Activated CD4-positive, alpha-beta memory T cell treated with anti-CD3 and anti-CD28 coated beads, Interleukin-2, amount 10 ng/mL, durations not matched to agents 7 days and 5 days (primary cell): ENCODE results near the gene PRLR. TPM values are rescaled to one million over a fixed set of nuclear protein-coding genes. Genes with fewer than 3 reads are reported as not detected.

Experiments
- CTCF ChIA-PET: fragments of 350-600 bp; sonication (Branson Sonifier 250); formaldehyde crosslinking; loops from one replicate; lab custom pipeline; 2021; ENCODE audit warnings: antibody characterized with exemption, inconsistent platforms; lab: Charles Lee
- POLR2A ChIA-PET: fragments of 350-600 bp; sonication (Branson Sonifier 250); formaldehyde crosslinking; loops from one replicate; lab custom pipeline; 2021; ENCODE audit warnings: antibody characterized with exemption; lab: Charles Lee
- DNase-seq: peaks from one replicate; pipeline ENCODE4 v3.0.0-alpha.2; 2020
- H3K27ac Mint-ChIP-seq: one replicate; pipeline ENCODE4 v1.8.0; 2021; ENCODE audit warnings: mild to moderate bottlenecking, mixed read lengths
- H3K27me3 Mint-ChIP-seq: one replicate; pipeline ENCODE4 v1.8.0; 2021; ENCODE audit warnings: mixed read lengths
- H3K36me3 Mint-ChIP-seq: one replicate; pipeline ENCODE4 v1.8.0; 2021; ENCODE audit warnings: low read depth, mixed read lengths
- H3K4me1 Mint-ChIP-seq: one replicate; pipeline ENCODE4 v1.8.0; 2021; ENCODE audit warnings: mixed read lengths
- H3K4me3 Mint-ChIP-seq: one replicate; pipeline ENCODE4 v1.8.0; 2021; ENCODE audit warnings: mild to moderate bottlenecking, mixed read lengths
- H3K9me3 Mint-ChIP-seq: one replicate; pipeline ENCODE4 v1.8.0; 2021; ENCODE audit warnings: mixed read lengths
- total RNA-seq, 2 experiments: library from RNA; stranded (reverse); gene quantifications; one replicate each; pipeline ENCODE4 v1.2.3, GENCODE V29; 2021

PRLR gene
- total RNA-seq, 2 experiments from 2014 or later = not detected

- Mint-ChIP-seq H3K4me3 (no peak overlapping the region), H3K27me3 (peaks cover 5% of the 10 kb centered on the region), H3K36me3 (no peaks in the 10 kb centered on the region), H3K4me1 (no peaks in the 10 kb centered on the region), H3K9me3 (no peaks in the 10 kb centered on the region), H3K27ac (no peak overlapping the region)
- ChIA-PET CTCF (no interaction called here), POLR2A (no interaction called here)
- no peak for DNase-seq
Measured at GRCh38 chr5:35182486-35182885, 47.8 kb downstream of the PRLR start.

- Mint-ChIP-seq H3K27ac (no peak overlapping the region), H3K4me1 (no peaks in the 10 kb centered on the region), H3K27me3 (peaks cover 5% of the 10 kb centered on the region), H3K36me3 (no peaks in the 10 kb centered on the region), H3K4me3 (no peak overlapping the region), H3K9me3 (no peaks in the 10 kb centered on the region)
- no peak for DNase-seq
- ChIA-PET CTCF (no interaction called here), POLR2A (no interaction called here)
Measured at GRCh38 chr5:35180046-35180445, 50.2 kb downstream of the PRLR start.

- no peak overlapping the region for H3K4me3 Mint-ChIP-seq
- H3K27ac Mint-ChIP-seq = no peak overlapping the region
- no peaks in the 10 kb centered on the region for H3K36me3 Mint-ChIP-seq
- no peak for DNase-seq
- POLR2A ChIA-PET = no interaction called here
- peaks cover 2% of the 10 kb centered on the region for H3K27me3 Mint-ChIP-seq
- H3K9me3 Mint-ChIP-seq = no peaks in the 10 kb centered on the region
- CTCF ChIA-PET = no interaction called here
- H3K4me1 Mint-ChIP-seq = no peaks in the 10 kb centered on the region
Measured at GRCh38 chr5:35177783-35178182, 52.5 kb downstream of the PRLR start.

- Mint-ChIP-seq H3K27ac (no peak overlapping the region), H3K27me3 (peaks cover 5% of the 10 kb centered on the region), H3K36me3 (no peaks in the 10 kb centered on the region), H3K4me3 (no peak overlapping the region), H3K9me3 (no peaks in the 10 kb centered on the region), H3K4me1 (no peaks in the 10 kb centered on the region)
- no peak for DNase-seq
- ChIA-PET CTCF (interaction anchor here (0.6 kb wide), 1 partner anchor 29 kb away, joined by 3 read pairs; no protein-coding TSS in a partner anchor), POLR2A (no interaction called here)
Measured at GRCh38 chr5:35172533-35172932, 57.8 kb downstream of the PRLR start.

GRCh38 chr5:35171991-35172390 is 58.3 kb downstream of the PRLR start:
- Mint-ChIP-seq H3K4me3 (no peak overlapping the region), H3K27me3 (peaks cover 5% of the 10 kb centered on the region), H3K4me1 (no peaks in the 10 kb centered on the region), H3K36me3 (no peaks in the 10 kb centered on the region), H3K27ac (no peak overlapping the region), H3K9me3 (no peaks in the 10 kb centered on the region)
- POLR2A ChIA-PET = no interaction called here
- CTCF ChIA-PET = no interaction called here
- DNase-seq = no peak

- peaks cover 5% of the 10 kb centered on the region for H3K27me3 Mint-ChIP-seq
- DNase-seq = no peak
- no peaks in the 10 kb centered on the region for H3K9me3 Mint-ChIP-seq
- no peak overlapping the region for H3K27ac Mint-ChIP-seq
- no peaks in the 10 kb centered on the region for H3K4me1 Mint-ChIP-seq
- CTCF ChIA-PET = no interaction called here
- POLR2A ChIA-PET = no interaction called here
- no peak overlapping the region for H3K4me3 Mint-ChIP-seq
- no peaks in the 10 kb centered on the region for H3K36me3 Mint-ChIP-seq
Measured at GRCh38 chr5:35171078-35171477, 59.2 kb downstream of the PRLR start.

GRCh38 chr5:35166043-35166442 is 64.2 kb downstream of the PRLR start:
- Mint-ChIP-seq H3K36me3 (no peaks in the 10 kb centered on the region), H3K4me3 (no peak overlapping the region), H3K27me3 (peaks cover 3% of the 10 kb centered on the region), H3K4me1 (no peaks in the 10 kb centered on the region), H3K27ac (no peak overlapping the region), H3K9me3 (no peaks in the 10 kb centered on the region)
- DNase-seq = no peak
- ChIA-PET POLR2A (no interaction called here), CTCF (no interaction called here)

GRCh38 chr5:35164860-35165542 is 65.3 kb downstream of the PRLR start:
- no peak overlapping the region for H3K27ac Mint-ChIP-seq
- CTCF ChIA-PET = no interaction called here
- POLR2A ChIA-PET = no interaction called here
- no peaks in the 10 kb centered on the region for H3K36me3 Mint-ChIP-seq
- H3K4me1 Mint-ChIP-seq = no peaks in the 10 kb centered on the region
- no peak for DNase-seq
- H3K9me3 Mint-ChIP-seq = no peaks in the 10 kb centered on the region
- H3K4me3 Mint-ChIP-seq = no peak overlapping the region
- H3K27me3 Mint-ChIP-seq = peaks cover under 1% of the 10 kb centered on the region

GRCh38 chr5:35163710-35164033 is 66.6 kb downstream of the PRLR start:
- H3K27ac Mint-ChIP-seq = no peak overlapping the region
- no peak for DNase-seq
- H3K4me1 Mint-ChIP-seq = no peaks in the 10 kb centered on the region
- ChIA-PET CTCF (no interaction called here), POLR2A (no interaction called here)
- H3K9me3 Mint-ChIP-seq = no peaks in the 10 kb centered on the region
- H3K4me3 Mint-ChIP-seq = no peak overlapping the region
- no peaks in the 10 kb centered on the region for H3K36me3 Mint-ChIP-seq
- H3K27me3 Mint-ChIP-seq = no peaks in the 10 kb centered on the region

- no peaks in the 10 kb centered on the region for H3K4me1 Mint-ChIP-seq
- H3K36me3 Mint-ChIP-seq = no peaks in the 10 kb centered on the region
- POLR2A ChIA-PET = no interaction called here
- no peak overlapping the region for H3K4me3 Mint-ChIP-seq
- no peak overlapping the region for H3K27ac Mint-ChIP-seq
- no peaks in the 10 kb centered on the region for H3K9me3 Mint-ChIP-seq
- no peak for DNase-seq
- peaks cover 3% of the 10 kb centered on the region for H3K27me3 Mint-ChIP-seq
- CTCF ChIA-PET = no interaction called here
Measured at GRCh38 chr5:35162848-35163709, 67.2 kb downstream of the PRLR start.

- no peaks in the 10 kb centered on the region for H3K9me3 Mint-ChIP-seq
- no peak overlapping the region for H3K27ac Mint-ChIP-seq
- no peaks in the 10 kb centered on the region for H3K36me3 Mint-ChIP-seq
- POLR2A ChIA-PET = no interaction called here
- CTCF ChIA-PET = no interaction called here
- DNase-seq = no peak
- H3K4me3 Mint-ChIP-seq = no peak overlapping the region
- peaks cover 3% of the 10 kb centered on the region for H3K27me3 Mint-ChIP-seq
- H3K4me1 Mint-ChIP-seq = no peaks in the 10 kb centered on the region
Measured at GRCh38 chr5:35161652-35162273, 68.5 kb downstream of the PRLR start.

GRCh38 chr5:35160486-35161116 is 69.7 kb downstream of the PRLR start:
- ChIA-PET CTCF (no interaction called here), POLR2A (no interaction called here)
- no peaks in the 10 kb centered on the region for H3K9me3 Mint-ChIP-seq
- H3K27ac Mint-ChIP-seq = no peak overlapping the region
- H3K4me1 Mint-ChIP-seq = no peaks in the 10 kb centered on the region
- H3K4me3 Mint-ChIP-seq = no peak overlapping the region
- no peak for DNase-seq
- H3K36me3 Mint-ChIP-seq = no peaks in the 10 kb centered on the region
- peaks cover 7% of the 10 kb centered on the region for H3K27me3 Mint-ChIP-seq

GRCh38 chr5:35159370-35159742 is 70.9 kb downstream of the PRLR start:
- CTCF ChIA-PET = no interaction called here
- DNase-seq = no peak
- no peak overlapping the region for H3K27ac Mint-ChIP-seq
- POLR2A ChIA-PET = no interaction called here
- H3K9me3 Mint-ChIP-seq = no peaks in the 10 kb centered on the region
- H3K27me3 Mint-ChIP-seq = peaks cover 7% of the 10 kb centered on the region
- H3K36me3 Mint-ChIP-seq = no peaks in the 10 kb centered on the region
- H3K4me3 Mint-ChIP-seq = no peak overlapping the region
- no peaks in the 10 kb centered on the region for H3K4me1 Mint-ChIP-seq
